Uterus (tissue), 2 donors: Measurements from ENCODE around the gene IGFL3.

Experiments used
- POLR2A ChIP-seq, 2 donors: fragments of 450-650 bp; IDR thresholded peaks; one replicate each; pipeline ENCODE4 v1.6.1; 2016; ENCODE audit warnings: antibody characterized with exemption in 2 of 2, mild to moderate bottlenecking in 1 of 2, moderate library complexity in 1 of 2
- TF ChIP-seq, protein P1 (sequence below), 4 experiments: fragments of 200-600 bp in 2 of 4; fragments of 450-650 bp in 2 of 4; sonication (generic) in 2 of 4; IDR thresholded peaks; one replicate each; pipeline ENCODE4 v1.5.1; 2016 to 2019; ENCODE audit warnings: antibody characterized with exemption in 4 of 4, mild to moderate bottlenecking in 2 of 4, moderate library complexity in 1 of 4

- TF ChIP-seq, protein P1, sequence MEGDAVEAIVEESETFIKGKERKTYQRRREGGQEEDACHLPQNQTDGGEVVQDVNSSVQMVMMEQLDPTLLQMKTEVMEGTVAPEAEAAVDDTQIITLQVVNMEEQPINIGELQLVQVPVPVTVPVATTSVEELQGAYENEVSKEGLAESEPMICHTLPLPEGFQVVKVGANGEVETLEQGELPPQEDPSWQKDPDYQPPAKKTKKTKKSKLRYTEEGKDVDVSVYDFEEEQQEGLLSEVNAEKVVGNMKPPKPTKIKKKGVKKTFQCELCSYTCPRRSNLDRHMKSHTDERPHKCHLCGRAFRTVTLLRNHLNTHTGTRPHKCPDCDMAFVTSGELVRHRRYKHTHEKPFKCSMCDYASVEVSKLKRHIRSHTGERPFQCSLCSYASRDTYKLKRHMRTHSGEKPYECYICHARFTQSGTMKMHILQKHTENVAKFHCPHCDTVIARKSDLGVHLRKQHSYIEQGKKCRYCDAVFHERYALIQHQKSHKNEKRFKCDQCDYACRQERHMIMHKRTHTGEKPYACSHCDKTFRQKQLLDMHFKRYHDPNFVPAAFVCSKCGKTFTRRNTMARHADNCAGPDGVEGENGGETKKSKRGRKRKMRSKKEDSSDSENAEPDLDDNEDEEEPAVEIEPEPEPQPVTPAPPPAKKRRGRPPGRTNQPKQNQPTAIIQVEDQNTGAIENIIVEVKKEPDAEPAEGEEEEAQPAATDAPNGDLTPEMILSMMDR (IDR thresholded peaks at IDR 0.05): no peak
- no peak for TF ChIP-seq POLR2A (IDR thresholded peaks at IDR 0.05)
Measured at GRCh38 chr19:46125447-46125846, 959 bp upstream of the IGFL3 start.
